GM10266 (cell line): ENCODE measurements around the gene LIPC.

Experiments
- DNase-seq: peaks from one replicate; pipeline ENCODE4 v3.0.0; 2012; ENCODE audit errors: extremely low spot score
- CTCF ChIP-seq: IDR thresholded peaks from 2 replicates; pipeline ENCODE4 v1.5.1; 2012; ENCODE audit warnings: mild to moderate bottlenecking, low read depth; ENCODE audit not compliant: control insufficient read depth, insufficient read depth; ENCODE audit errors: missing control alignments

LIPC gene

GRCh38 chr15:58457466-58457965 is 25.7 kb downstream of the LIPC start:
- DNase-seq: peak; percentile 61
- no peak for TF ChIP-seq CTCF

GRCh38 chr15:58458076-58458475 is 26.3 kb downstream of the LIPC start:
- TF ChIP-seq CTCF: no peak
- peak; percentile 41 for DNase-seq

- TF ChIP-seq CTCF: no peak
- DNase-seq: no peak
Measured at GRCh38 chr15:58459045-58459444, 27.3 kb downstream of the LIPC start.

- no peak for TF ChIP-seq CTCF
- DNase-seq: no peak
Measured at GRCh38 chr15:58459560-58459959, 27.8 kb downstream of the LIPC start.

- DNase-seq: no peak
- TF ChIP-seq CTCF: no peak
Measured at GRCh38 chr15:58460116-58460790, 28.5 kb downstream of the LIPC start.

GRCh38 chr15:58460872-58461271 is 29.1 kb downstream of the LIPC start:
- no peak for DNase-seq
- no peak for TF ChIP-seq CTCF

GRCh38 chr15:58462547-58462946 is 30.8 kb downstream of the LIPC start:
- DNase-seq: no peak
- TF ChIP-seq CTCF: no peak
